Activated CD8-positive, alpha-beta memory T cell treated with anti-CD3 and anti-CD28 coated beads, Interleukin-2, amount 50 U/mL, for 1 hour (primary cell): ENCODE measurements around the gene SMIM43.
"Not testable (repeated sequence)": the region's sequence is repeated elsewhere in the genome, so short reads cannot be mapped to it uniquely, and the experiment has no call there.

ENCODE experiments used
- DNase-seq: peaks from one replicate; pipeline ENCODE4 v3.0.0-alpha.2; 2020; ENCODE audit errors: extremely low read depth

The SMIM43 gene

GRCh38 chr4:121736735-121737351 is 28.1 kb downstream of the SMIM43 start:
- no peak for DNase-seq

GRCh38 chr4:121734571-121734970 is 30.4 kb downstream of the SMIM43 start:
- no peak for DNase-seq

- no peak for DNase-seq
Measured at GRCh38 chr4:121733942-121734341, 31.0 kb downstream of the SMIM43 start.

- not testable (repeated sequence) for DNase-seq
Measured at GRCh38 chr4:121729753-121730152, 35.2 kb downstream of the SMIM43 start.

- DNase-seq: no peak
Measured at GRCh38 chr4:121728798-121729226, 36.2 kb downstream of the SMIM43 start.

- DNase-seq: no peak
Measured at GRCh38 chr4:121728066-121728465, 36.9 kb downstream of the SMIM43 start.

GRCh38 chr4:121726642-121727268 is 38.2 kb downstream of the SMIM43 start:
- no peak for DNase-seq

- no peak for DNase-seq
Measured at GRCh38 chr4:121724671-121725070, 40.3 kb downstream of the SMIM43 start.

GRCh38 chr4:121721700-121722099 is 43.3 kb downstream of the SMIM43 start:
- DNase-seq: no peak

- DNase-seq: no peak
Measured at GRCh38 chr4:121720109-121720508, 44.9 kb downstream of the SMIM43 start.

- no peak for DNase-seq
Measured at GRCh38 chr4:121717680-121718237, 47.2 kb downstream of the SMIM43 start.

GRCh38 chr4:121714548-121714947 is 50.4 kb downstream of the SMIM43 start:
- no peak for DNase-seq

- DNase-seq: no peak
Measured at GRCh38 chr4:121712783-121713182, 52.2 kb downstream of the SMIM43 start.

GRCh38 chr4:121712001-121712651 is 52.8 kb downstream of the SMIM43 start:
- no peak for DNase-seq

GRCh38 chr4:121711263-121712000 is 53.5 kb downstream of the SMIM43 start:
- no peak for DNase-seq

- no peak for DNase-seq
Measured at GRCh38 chr4:121709766-121710405, 55.1 kb downstream of the SMIM43 start.
